Trophoblast cell (in vitro differentiated cells and primary cell): ENCODE results near the gene RET.
A peak's percentile ranks its signal among the peaks of the same experiment; 100 is the strongest.

Experiments used
- DNase-seq, 2 donors: peaks; one replicate each; pipeline ENCODE4 v3.0.0-alpha.2; 2016
- H2AFZ ChIP-seq: 2 replicates; pipeline ENCODE4 v1.6.1; 2013; ENCODE audit warnings: low read length, moderate library complexity, mild to moderate bottlenecking; ENCODE audit not compliant: insufficient read depth, poor library complexity
- H2AK5ac ChIP-seq: 2 replicates; pipeline ENCODE4 v1.6.1; 2013; ENCODE audit warnings: mild to moderate bottlenecking, low read length
- H2BK120ac ChIP-seq: 2 replicates; pipeline ENCODE4 v1.6.1; 2013; ENCODE audit warnings: low read length, mild to moderate bottlenecking, moderate library complexity; ENCODE audit not compliant: insufficient read depth, poor library complexity
- H2BK12ac ChIP-seq: 2 replicates; pipeline ENCODE4 v1.6.1; 2013; ENCODE audit warnings: mild to moderate bottlenecking, low read length, moderate library complexity
- H2BK5ac ChIP-seq: 2 replicates; pipeline ENCODE4 v1.6.1; 2013; ENCODE audit warnings: low read length, low read depth, moderate library complexity, mild to moderate bottlenecking; ENCODE audit not compliant: poor library complexity
- H3K14ac ChIP-seq: 2 replicates; pipeline ENCODE4 v1.6.1; 2013; ENCODE audit warnings: mild to moderate bottlenecking, low read length
- H3K18ac ChIP-seq: 2 replicates; pipeline ENCODE4 v1.6.1; 2013; ENCODE audit warnings: mild to moderate bottlenecking, low read length
- H3K23ac ChIP-seq: 2 replicates; pipeline ENCODE4 v1.6.1; 2013; ENCODE audit warnings: low read length
- H3K27ac ChIP-seq: 2 replicates; pipeline ENCODE4 v1.5.1; 2013; ENCODE audit warnings: low read depth, mild to moderate bottlenecking, inconsistent platforms, low read length, moderate library complexity
- H3K27me3 ChIP-seq: 2 replicates; pipeline ENCODE4 v1.6.1; 2013; ENCODE audit warnings: inconsistent platforms, mild to moderate bottlenecking, low read length, moderate library complexity; ENCODE audit not compliant: insufficient read depth
- H3K36me3 ChIP-seq, 2 experiments: 1 replicate in 1 of 2; 2 replicates in 1 of 2; pipeline ENCODE4 v1.6.1; 2013; ENCODE audit warnings: low read length in 2 of 2, mild to moderate bottlenecking in 2 of 2, moderate library complexity in 1 of 2; ENCODE audit not compliant: insufficient read depth in 2 of 2, control insufficient read depth in 1 of 2
- H3K4ac ChIP-seq: 2 replicates; pipeline ENCODE4 v1.6.1; 2013; ENCODE audit warnings: low read depth, mild to moderate bottlenecking, low read length, moderate library complexity
- H3K4me1 ChIP-seq, 2 experiments: 1 replicate in 1 of 2; 2 replicates in 1 of 2; pipeline ENCODE4 v1.6.1; 2013; ENCODE audit warnings: low read length in 2 of 2, mild to moderate bottlenecking in 2 of 2, moderate library complexity in 1 of 2; ENCODE audit not compliant: insufficient read depth in 2 of 2, control insufficient read depth in 1 of 2
- H3K4me2 ChIP-seq: 2 replicates; pipeline ENCODE4 v1.6.1; 2013; ENCODE audit warnings: inconsistent platforms, mild to moderate bottlenecking, low read length, moderate library complexity
- H3K4me3 ChIP-seq: 2 replicates; pipeline ENCODE4 v1.5.1; 2013; ENCODE audit warnings: mild to moderate bottlenecking, low read depth, low read length, inconsistent platforms
- H3K79me1 ChIP-seq: one replicate; pipeline ENCODE4 v1.6.1; 2013; ENCODE audit warnings: low read length
- H3K79me2 ChIP-seq: 2 replicates; pipeline ENCODE4 v1.6.1; 2013; ENCODE audit warnings: low read length, mild to moderate bottlenecking; ENCODE audit not compliant: control insufficient read depth, insufficient read depth, poor library complexity
- H3K9ac ChIP-seq: 2 replicates; pipeline ENCODE4 v1.6.1; 2013; ENCODE audit warnings: mild to moderate bottlenecking, low read length
- H3K9me3 ChIP-seq: 2 replicates; pipeline ENCODE4 v1.6.1; 2013; ENCODE audit warnings: low read depth, mild to moderate bottlenecking, control low read depth, inconsistent platforms, low read length; ENCODE audit not compliant: insufficient read depth
- H4K12ac ChIP-seq: 2 replicates; pipeline ENCODE4 v1.6.1; 2013; ENCODE audit warnings: low read depth, mild to moderate bottlenecking, low read length, moderate library complexity
- H4K8ac ChIP-seq: 2 replicates; pipeline ENCODE4 v1.6.1; 2013; ENCODE audit warnings: low read depth, mild to moderate bottlenecking, low read length, moderate library complexity
- H4K91ac ChIP-seq: one replicate; pipeline ENCODE4 v1.6.1; 2013; ENCODE audit warnings: low read depth, mild to moderate bottlenecking, low read length, moderate library complexity
- WGBS: extraction: QIAGEN DNeasy Blood & Tissue Kit; methylation state at CpG from one replicate; pipeline ENCODE4 v1.1.7; 2013; ENCODE audit warnings: missing lambda C conversion rate; ENCODE audit not compliant: insufficient read length, insufficient coverage; ENCODE audit errors: extremely low coverage; 5-methylcytosine and 5-hydroxymethylcytosine counted together

The RET gene

DNA sequence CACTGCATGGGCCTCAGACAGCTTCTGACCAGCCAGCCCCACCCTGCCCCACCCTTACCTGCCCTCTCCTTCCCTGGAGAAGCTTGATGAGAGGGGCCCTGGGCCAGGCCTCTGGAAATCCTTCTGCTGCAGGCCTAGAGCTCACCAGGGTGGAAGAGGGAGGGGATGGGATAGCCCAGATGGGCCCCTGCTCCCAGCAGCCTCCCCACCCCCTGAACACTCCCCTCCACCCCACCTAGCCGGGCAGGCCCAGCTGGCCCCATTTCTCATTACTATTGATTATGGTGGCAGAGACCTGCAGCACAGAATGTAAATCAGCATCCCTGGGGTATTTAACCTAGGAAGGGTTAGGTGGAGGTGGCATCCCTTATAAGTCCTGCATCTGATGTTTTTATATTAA lies 11.6 kb upstream of the RET start:
- H3K36me3 ChIP-seq: no peaks in the 10 kb centered on the region
- WGBS: no CpG with 5 or more reads among the region's 1 CpG
- H3K79me1 ChIP-seq: no peaks in the 10 kb centered on the region
- no peak overlapping the region for H3K23ac ChIP-seq
- H3K4me2 ChIP-seq: no peak overlapping the region
- H3K27me3 ChIP-seq: no peaks in the 10 kb centered on the region
- H3K4me1 ChIP-seq: no peaks in the 10 kb centered on the region
- no peak overlapping the region for H3K14ac ChIP-seq
- H3K27ac ChIP-seq: no peak overlapping the region
- no peak overlapping the region for H3K18ac ChIP-seq
- H3K4me3 ChIP-seq: no peak overlapping the region
- H2AFZ ChIP-seq: no peak overlapping the region
- no peak overlapping the region for H3K4ac ChIP-seq
- H2AK5ac ChIP-seq: no peak overlapping the region
- H4K91ac ChIP-seq: no peak overlapping the region
- no peak for DNase-seq
- H4K8ac ChIP-seq: no peak overlapping the region
- no peak overlapping the region for H2BK120ac ChIP-seq
- H3K9ac ChIP-seq: no peak overlapping the region
- H3K9me3 ChIP-seq: peaks cover 2% of the 10 kb centered on the region
- H4K12ac ChIP-seq: no peak overlapping the region
- H2BK12ac ChIP-seq: no peak overlapping the region
- no peak overlapping the region for H2BK5ac ChIP-seq
- H3K79me2 ChIP-seq: no peaks in the 10 kb centered on the region

DNA sequence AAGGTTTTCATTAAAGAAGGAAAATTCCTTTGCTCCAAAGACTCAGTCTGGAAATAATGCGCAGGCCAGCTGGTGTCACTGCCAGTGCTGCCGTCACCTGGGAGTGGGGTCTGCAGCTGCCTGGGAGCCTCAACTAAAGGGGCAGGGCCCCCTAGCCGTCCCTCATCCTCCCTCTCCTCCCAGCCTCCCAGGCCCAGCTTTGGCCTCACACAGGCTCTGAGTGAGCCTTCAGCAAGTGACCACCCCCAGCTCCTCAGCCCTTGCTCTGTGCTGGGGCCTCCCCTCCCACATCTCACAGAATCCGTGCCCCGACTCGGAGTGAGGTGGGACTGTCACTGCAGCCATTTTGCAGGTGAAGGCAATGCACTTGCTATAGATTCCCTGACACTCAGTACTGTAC lies 11.1 kb upstream of the RET start:
- no peak overlapping the region for H4K91ac ChIP-seq
- no peak overlapping the region for H3K4me3 ChIP-seq
- H4K8ac ChIP-seq: no peak overlapping the region
- H2BK120ac ChIP-seq: no peak overlapping the region
- H3K4me1 ChIP-seq: no peaks in the 10 kb centered on the region
- no peak overlapping the region for H3K4ac ChIP-seq
- H3K9ac ChIP-seq: no peak overlapping the region
- no peaks in the 10 kb centered on the region for H3K27me3 ChIP-seq
- H2AK5ac ChIP-seq: no peak overlapping the region
- H4K12ac ChIP-seq: no peak overlapping the region
- H2BK5ac ChIP-seq: no peak overlapping the region
- no peak overlapping the region for H3K14ac ChIP-seq
- no peak overlapping the region for H2AFZ ChIP-seq
- H3K9me3 ChIP-seq: peaks cover 2% of the 10 kb centered on the region
- H3K27ac ChIP-seq: no peak overlapping the region
- no peak overlapping the region for H3K18ac ChIP-seq
- no peaks in the 10 kb centered on the region for H3K79me1 ChIP-seq
- no peak overlapping the region for H2BK12ac ChIP-seq
- no peaks in the 10 kb centered on the region for H3K79me2 ChIP-seq
- H3K4me2 ChIP-seq: no peak overlapping the region
- no peak for DNase-seq
- no peaks in the 10 kb centered on the region for H3K36me3 ChIP-seq
- no peak overlapping the region for H3K23ac ChIP-seq
- WGBS: no CpG with 5 or more reads among the region's 6 CpGs

DNA sequence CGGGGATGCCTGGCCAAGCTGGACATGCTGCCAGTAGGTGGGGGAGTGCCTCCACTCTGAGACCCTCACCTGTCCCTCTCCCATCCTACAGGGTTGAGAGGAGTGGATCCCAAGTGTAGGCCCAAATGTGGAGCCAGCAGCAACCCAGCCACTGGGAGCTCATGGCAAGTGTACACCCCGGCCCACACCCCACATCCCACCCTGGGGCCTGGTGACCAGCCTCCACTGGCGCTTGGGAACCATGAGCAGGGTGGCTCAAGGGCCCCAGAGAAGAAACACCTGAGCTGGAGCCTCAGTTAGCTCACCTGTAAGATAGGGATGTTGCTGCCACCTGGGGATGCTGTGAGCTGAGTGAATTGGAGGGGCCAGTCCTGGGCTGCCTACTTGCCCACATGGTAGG lies 10.4 kb upstream of the RET start:
- peaks cover 2% of the 10 kb centered on the region for H3K9me3 ChIP-seq
- H3K4me3 ChIP-seq: no peak overlapping the region
- no peak overlapping the region for H2BK12ac ChIP-seq
- H3K9ac ChIP-seq: no peak overlapping the region
- H3K4ac ChIP-seq: no peak overlapping the region
- no peak overlapping the region for H3K23ac ChIP-seq
- no peak for DNase-seq
- H2BK5ac ChIP-seq: no peak overlapping the region
- no peak overlapping the region for H4K12ac ChIP-seq
- H2BK120ac ChIP-seq: no peak overlapping the region
- no peak overlapping the region for H4K91ac ChIP-seq
- no peak overlapping the region for H3K4me2 ChIP-seq
- no peak overlapping the region for H3K14ac ChIP-seq
- H3K4me1 ChIP-seq: no peaks in the 10 kb centered on the region
- H3K27ac ChIP-seq: no peak overlapping the region
- no peaks in the 10 kb centered on the region for H3K27me3 ChIP-seq
- no peaks in the 10 kb centered on the region for H3K36me3 ChIP-seq
- no peak overlapping the region for H2AK5ac ChIP-seq
- no peaks in the 10 kb centered on the region for H3K79me2 ChIP-seq
- H3K79me1 ChIP-seq: no peaks in the 10 kb centered on the region
- no CpG with 5 or more reads among the region's 3 CpGs for WGBS
- H2AFZ ChIP-seq: no peak overlapping the region
- no peak overlapping the region for H4K8ac ChIP-seq
- no peak overlapping the region for H3K18ac ChIP-seq

DNA sequence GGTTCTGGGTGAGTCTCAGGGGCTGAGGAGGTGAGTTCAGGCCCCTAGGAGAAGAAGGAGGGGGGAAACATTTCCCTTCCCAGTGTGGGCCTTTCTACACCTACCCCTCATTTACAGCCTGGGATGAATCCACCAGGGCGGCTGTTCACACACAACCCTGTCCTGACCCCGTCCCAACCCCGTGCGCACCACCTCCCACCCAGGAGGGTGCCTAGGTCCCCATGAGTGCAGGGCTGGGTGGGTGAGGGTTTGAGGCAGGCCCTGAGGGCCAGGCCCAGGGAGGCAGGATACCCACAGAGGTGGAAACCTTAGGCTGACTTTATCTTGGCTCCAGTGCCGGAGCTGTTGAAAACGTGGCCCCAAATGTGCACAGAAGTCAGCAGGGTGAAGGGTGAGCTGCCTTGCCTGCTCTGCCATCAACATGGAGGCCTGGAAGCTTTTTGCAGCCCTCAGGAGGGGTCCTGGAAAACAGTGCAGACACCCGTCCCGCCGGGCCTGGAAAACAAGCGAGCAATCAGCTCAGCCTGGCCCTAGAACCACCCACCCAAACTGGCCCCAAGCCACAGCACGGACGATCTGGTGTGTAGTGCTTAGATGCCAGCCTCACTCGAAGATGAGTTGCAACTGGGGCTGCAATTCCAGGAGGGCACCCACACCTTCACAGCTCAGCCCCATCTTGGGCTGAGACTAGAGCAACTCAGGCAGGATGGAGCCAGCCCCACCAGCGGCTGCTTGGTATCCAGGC lies 9.3 kb upstream of the RET start:
- no peak overlapping the region for H3K23ac ChIP-seq
- no CpG with 5 or more reads among the region's 14 CpGs for WGBS
- no peaks in the 10 kb centered on the region for H3K79me1 ChIP-seq
- H2BK5ac ChIP-seq: no peak overlapping the region
- peaks cover 2% of the 10 kb centered on the region for H3K9me3 ChIP-seq
- H2BK12ac ChIP-seq: no peak overlapping the region
- H2AK5ac ChIP-seq: no peak overlapping the region
- H3K18ac ChIP-seq: no peak overlapping the region
- no peak overlapping the region for H3K14ac ChIP-seq
- no peaks in the 10 kb centered on the region for H3K79me2 ChIP-seq
- no peak overlapping the region for H3K9ac ChIP-seq
- no peaks in the 10 kb centered on the region for H3K27me3 ChIP-seq
- H2AFZ ChIP-seq: no peak overlapping the region
- H3K4ac ChIP-seq: no peak overlapping the region
- no peak overlapping the region for H4K91ac ChIP-seq
- no peak overlapping the region for H4K8ac ChIP-seq
- no peak overlapping the region for H4K12ac ChIP-seq
- no peaks in the 10 kb centered on the region for H3K4me1 ChIP-seq
- H3K36me3 ChIP-seq: no peaks in the 10 kb centered on the region
- no peak for DNase-seq
- no peak overlapping the region for H3K27ac ChIP-seq
- H2BK120ac ChIP-seq: no peak overlapping the region
- peak overlapping the region; percentile 10 for H3K4me3 ChIP-seq
- no peak overlapping the region for H3K4me2 ChIP-seq
